GM12892 (cell line): ENCODE results near the gene RAP1A.

ENCODE experiments used
- POLR2A ChIP-seq: IDR thresholded peaks from 2 replicates; pipeline ENCODE4 v1.6.1; 2011; ENCODE audit warnings: low read depth, low read length, control low read depth
- POLR2AphosphoS5 ChIP-seq: IDR thresholded peaks from 2 replicates; pipeline ENCODE4 v1.6.1; 2011; ENCODE audit warnings: low read depth, low read length, control low read depth
- TAF1 ChIP-seq: IDR thresholded peaks from 2 replicates; pipeline ENCODE4 v1.6.1; 2011; ENCODE audit warnings: low read depth, mild to moderate bottlenecking, control low read depth, low read length, borderline replicate concordance

DNA sequence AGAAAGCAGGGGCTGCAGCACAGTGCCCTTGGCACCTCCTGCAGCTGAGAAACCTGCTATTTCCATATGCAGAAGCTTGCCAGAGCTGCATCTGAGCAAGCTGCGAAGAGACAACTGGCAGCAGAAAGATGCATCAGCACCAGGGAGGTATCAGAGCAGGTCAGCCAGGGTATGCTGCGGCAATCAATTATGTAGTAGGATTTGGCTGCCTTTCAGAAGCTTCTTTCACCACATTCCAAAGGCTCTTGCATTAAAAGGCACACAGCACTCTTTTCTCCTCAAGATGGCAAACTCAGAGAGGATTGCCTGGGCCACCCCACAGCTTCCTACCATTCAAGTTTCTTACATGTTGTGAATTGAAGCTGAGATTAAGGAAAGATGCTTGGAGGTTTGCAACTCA, 47.6 kb upstream of the RAP1A start:
- no peak for TF ChIP-seq POLR2A
- TF ChIP-seq POLR2AphosphoS5 = no peak
- TF ChIP-seq TAF1 = no peak
